Brain microvascular endothelial cell (primary cell): ENCODE results near the gene GP1BB.

Source experiments
- DNase-seq: peaks from one replicate; pipeline ENCODE4 v3.0.0-alpha.2; 2020
- H3K27ac ChIP-seq: fragments of 250-450 bp; sonication (Bioruptor Pico); 2 replicates; pipeline ENCODE4 v1.5.1; 2020; ENCODE audit warnings: mild to moderate bottlenecking, moderate library complexity
- H3K27me3 ChIP-seq: fragments of 250-450 bp; sonication (Bioruptor Pico); replicated peaks from 2 replicates; pipeline ENCODE4 v1.5.1; 2020; ENCODE audit warnings: mild to moderate bottlenecking
- H3K36me3 ChIP-seq: fragments of 250-450 bp; sonication (Bioruptor Pico); replicated peaks from 2 replicates; pipeline ENCODE4 v1.5.1; 2020; ENCODE audit warnings: mild to moderate bottlenecking
- H3K4me3 ChIP-seq: 2 replicates; pipeline ENCODE4 v1.5.1; 2011; ENCODE audit warnings: low read depth, mild to moderate bottlenecking, control low read depth, low read length, moderate library complexity
- CTCF ChIP-seq: IDR thresholded peaks from 2 replicates; pipeline ENCODE4 v1.5.1; 2011; ENCODE audit warnings: low read depth, mild to moderate bottlenecking, moderate library complexity, low read length, control low read depth, inconsistent platforms; ENCODE audit errors: missing control alignments
- in situ Hi-C: cut with HindIII; loops from 2 replicates; pipeline ENCODE4 v1.10.0; 2017; ENCODE audit warnings: low sequenced_read_pairs, low pct_ligation_motif_present

GP1BB gene

GRCh38 chr22:19710769-19711106 lies 12.6 kb upstream of the GP1BB start:
- Histone ChIP-seq H3K36me3 (no peaks in the 10 kb centered on the region), H3K27me3 (peaks cover 2% of the 10 kb centered on the region), H3K27ac (no peak overlapping the region), H3K4me3 (no peak overlapping the region)
- no peak for TF ChIP-seq CTCF
- in situ Hi-C loops: no loop called here
- DNase-seq: no peak

- Histone ChIP-seq H3K27ac (no peak overlapping the region), H3K4me3 (no peak overlapping the region), H3K36me3 (no peaks in the 10 kb centered on the region), H3K27me3 (peaks cover 2% of the 10 kb centered on the region)
- TF ChIP-seq CTCF: no peak
- no peak for DNase-seq
- in situ Hi-C loops: no loop called here
Measured at GRCh38 chr22:19713245-19713644, 10.1 kb upstream of the GP1BB start.

- H3K27me3 ChIP-seq: peaks cover 2% of the 10 kb centered on the region
- in situ Hi-C loops: no loop called here
- no peak overlapping the region for H3K27ac ChIP-seq
- TF ChIP-seq CTCF: no peak
- no peaks in the 10 kb centered on the region for H3K36me3 ChIP-seq
- H3K4me3 ChIP-seq: peak overlapping the region; percentile 48
- DNase-seq: no peak
Measured at GRCh38 chr22:19713650-19714311, 9.6 kb upstream of the GP1BB start.

- TF ChIP-seq CTCF: no peak
- no peak within 1 kb of the TSS for H3K27ac ChIP-seq
- in situ Hi-C loops: no loop called here
- H3K27me3 ChIP-seq: no peaks in the 10 kb centered on the region
- H3K4me3 ChIP-seq: peak within 1 kb of the TSS; percentile 55
- DNase-seq: no peak
- no peaks in the 10 kb centered on the region for H3K36me3 ChIP-seq
Measured at GRCh38 chr22:19714312-19715187, 8.8 kb upstream of the GP1BB start, which contains the start of gene SEPTIN5. Gene SEPTIN5, plus strand, starts transcription at chr22:19714503. Its CDS starts 86 bp downstream, at chr22:19714589.

- no peak overlapping the region for H3K27ac ChIP-seq
- H3K27me3 ChIP-seq: no peaks in the 10 kb centered on the region
- H3K4me3 ChIP-seq: peak overlapping the region; percentile 55
- in situ Hi-C loops: no loop called here
- no peak for DNase-seq
- no peak for TF ChIP-seq CTCF
- H3K36me3 ChIP-seq: no peaks in the 10 kb centered on the region
Measured at GRCh38 chr22:19715188-19715930, 8.0 kb upstream of the GP1BB start.
